ENCODE data around the gene OR4N2.
"Not testable (repeated sequence)": the region's sequence is repeated elsewhere in the genome, so short reads cannot be mapped to it uniquely, and the experiment has no call there.

DNA sequence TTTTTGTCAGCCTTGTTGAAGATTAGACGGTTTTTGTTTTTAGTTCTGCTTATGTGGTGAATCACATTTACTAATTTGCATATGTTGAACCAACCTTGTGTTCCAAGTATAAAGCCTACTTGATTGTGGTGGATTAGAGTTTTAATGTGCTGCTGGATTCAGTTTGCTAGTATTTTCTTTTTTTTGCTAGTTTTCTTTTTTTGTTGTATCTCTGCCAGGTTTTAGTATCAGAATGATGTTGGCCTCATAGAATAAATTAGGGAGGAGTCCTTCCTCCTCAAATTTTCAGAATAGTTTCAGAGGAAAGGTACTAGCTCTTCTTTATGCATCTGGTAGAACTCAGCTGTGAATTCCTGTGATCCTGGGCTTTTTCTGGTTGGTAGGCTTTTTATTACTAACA, at the start of gene OR4N2:
- TF ChIP-seq EZH2 (IDR thresholded peaks at IDR 0.05; ENCODE audit: insufficient read depth, poor library complexity, severe bottlenecking); EZH2phosphoT487 (IDR thresholded peaks at IDR 0.05; ENCODE audit: insufficient read depth, low read depth): not testable (repeated sequence)
